ENCODE results near the gene AKNAD1.

DNA sequence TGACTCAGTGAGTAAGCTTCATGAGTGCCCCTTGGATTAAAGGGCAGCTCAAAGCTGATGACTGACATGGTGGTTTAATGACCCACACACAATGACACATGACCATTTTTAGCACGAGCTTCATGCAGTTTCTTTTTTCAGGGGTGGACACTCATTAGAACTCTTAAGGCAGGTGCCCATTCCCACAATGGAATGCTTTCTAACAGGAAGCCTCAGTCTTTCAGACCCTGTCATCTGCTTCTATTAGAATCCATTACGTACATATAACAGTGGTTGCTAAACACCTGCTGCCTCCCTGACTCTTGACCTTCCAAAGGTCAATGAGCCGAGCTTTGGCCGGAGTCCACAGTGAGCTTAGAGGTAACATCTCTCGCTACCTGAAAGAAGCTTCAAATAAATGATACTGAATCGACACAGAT lies 27.4 kb downstream of the AKNAD1 start:
- TF ChIP-seq, protein P1, sequence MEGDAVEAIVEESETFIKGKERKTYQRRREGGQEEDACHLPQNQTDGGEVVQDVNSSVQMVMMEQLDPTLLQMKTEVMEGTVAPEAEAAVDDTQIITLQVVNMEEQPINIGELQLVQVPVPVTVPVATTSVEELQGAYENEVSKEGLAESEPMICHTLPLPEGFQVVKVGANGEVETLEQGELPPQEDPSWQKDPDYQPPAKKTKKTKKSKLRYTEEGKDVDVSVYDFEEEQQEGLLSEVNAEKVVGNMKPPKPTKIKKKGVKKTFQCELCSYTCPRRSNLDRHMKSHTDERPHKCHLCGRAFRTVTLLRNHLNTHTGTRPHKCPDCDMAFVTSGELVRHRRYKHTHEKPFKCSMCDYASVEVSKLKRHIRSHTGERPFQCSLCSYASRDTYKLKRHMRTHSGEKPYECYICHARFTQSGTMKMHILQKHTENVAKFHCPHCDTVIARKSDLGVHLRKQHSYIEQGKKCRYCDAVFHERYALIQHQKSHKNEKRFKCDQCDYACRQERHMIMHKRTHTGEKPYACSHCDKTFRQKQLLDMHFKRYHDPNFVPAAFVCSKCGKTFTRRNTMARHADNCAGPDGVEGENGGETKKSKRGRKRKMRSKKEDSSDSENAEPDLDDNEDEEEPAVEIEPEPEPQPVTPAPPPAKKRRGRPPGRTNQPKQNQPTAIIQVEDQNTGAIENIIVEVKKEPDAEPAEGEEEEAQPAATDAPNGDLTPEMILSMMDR (IDR thresholded peaks at IDR 0.05): no peak
- TF ChIP-seq POLR2A (IDR thresholded peaks at IDR 0.05) (no peak), POLR2AphosphoS5 (IDR thresholded peaks at IDR 0.05) (no peak), EP300 (IDR thresholded peaks at IDR 0.05) (no peak)

All from stomach (tissue), 4 donors.